ENCODE measurements around the gene KAZN. TPM values are rescaled to one million over a fixed set of nuclear protein-coding genes. Genes with fewer than 3 reads are reported as not detected.

The KAZN gene
- total RNA-seq, 4 donors from 2014 or later, result 0.77 to 12.3 (median 4.9) TPM

- DNase-seq, result no peak
- no peak for TF ChIP-seq POLR2A (IDR thresholded peaks at IDR 0.05)
- TF ChIP-seq, protein P1, sequence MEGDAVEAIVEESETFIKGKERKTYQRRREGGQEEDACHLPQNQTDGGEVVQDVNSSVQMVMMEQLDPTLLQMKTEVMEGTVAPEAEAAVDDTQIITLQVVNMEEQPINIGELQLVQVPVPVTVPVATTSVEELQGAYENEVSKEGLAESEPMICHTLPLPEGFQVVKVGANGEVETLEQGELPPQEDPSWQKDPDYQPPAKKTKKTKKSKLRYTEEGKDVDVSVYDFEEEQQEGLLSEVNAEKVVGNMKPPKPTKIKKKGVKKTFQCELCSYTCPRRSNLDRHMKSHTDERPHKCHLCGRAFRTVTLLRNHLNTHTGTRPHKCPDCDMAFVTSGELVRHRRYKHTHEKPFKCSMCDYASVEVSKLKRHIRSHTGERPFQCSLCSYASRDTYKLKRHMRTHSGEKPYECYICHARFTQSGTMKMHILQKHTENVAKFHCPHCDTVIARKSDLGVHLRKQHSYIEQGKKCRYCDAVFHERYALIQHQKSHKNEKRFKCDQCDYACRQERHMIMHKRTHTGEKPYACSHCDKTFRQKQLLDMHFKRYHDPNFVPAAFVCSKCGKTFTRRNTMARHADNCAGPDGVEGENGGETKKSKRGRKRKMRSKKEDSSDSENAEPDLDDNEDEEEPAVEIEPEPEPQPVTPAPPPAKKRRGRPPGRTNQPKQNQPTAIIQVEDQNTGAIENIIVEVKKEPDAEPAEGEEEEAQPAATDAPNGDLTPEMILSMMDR (IDR thresholded peaks at IDR 0.05), result no peak
- intact Hi-C loops (cut with DNase I; ENCODE audit: low total_unique reads), result no loop called here
- no peaks in the 10 kb centered on the region for H3K27me3 ChIP-seq
- no peaks in the 10 kb centered on the region for H3K9me3 ChIP-seq
- H3K4me1 ChIP-seq, result no peaks in the 10 kb centered on the region
- no peaks in the 10 kb centered on the region for H3K36me3 ChIP-seq
- no peak overlapping the region for H3K4me3 ChIP-seq
- no peak overlapping the region for H3K27ac ChIP-seq
These were observed 314.5 kb downstream of the KAZN start for GRCh38 chr1:14912839-14913481.

DNA sequence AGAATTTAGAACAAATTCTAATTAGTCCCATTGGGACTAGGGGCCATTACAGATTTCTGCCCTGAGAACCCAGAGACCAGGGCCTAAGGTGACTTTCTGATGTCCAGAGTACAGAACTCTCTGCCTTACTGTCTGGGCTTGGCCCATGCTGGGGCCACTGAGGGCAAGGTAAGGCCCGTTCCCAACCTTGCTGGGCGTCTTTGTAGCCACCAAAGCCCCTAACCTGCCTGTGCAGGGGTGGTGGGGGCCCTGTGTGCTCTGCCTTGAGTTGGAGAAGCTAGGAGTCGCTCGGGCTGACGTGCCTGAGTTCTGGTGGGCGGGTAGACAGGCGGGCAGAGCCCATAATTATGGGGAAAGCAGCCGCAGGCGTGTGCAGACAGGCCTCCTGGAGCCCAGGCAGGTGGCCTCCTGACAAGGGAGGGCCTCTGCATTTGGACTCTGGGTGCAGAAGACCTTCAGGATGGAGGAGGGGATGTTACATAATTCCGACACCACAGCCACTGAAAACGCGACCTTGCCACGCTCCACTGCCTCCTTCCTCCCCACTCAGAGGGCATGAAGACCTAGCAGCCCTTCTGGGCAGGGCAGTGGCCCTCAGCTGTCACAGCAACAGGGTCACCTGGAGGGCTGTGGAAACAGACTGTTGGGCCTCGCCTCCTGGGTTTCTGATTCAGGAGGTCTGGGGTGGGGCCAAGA lies 315.1 kb downstream of the KAZN start:
- H3K9me3 ChIP-seq, result no peaks in the 10 kb centered on the region
- H3K27me3 ChIP-seq, result no peaks in the 10 kb centered on the region
- TF ChIP-seq, protein P1 (IDR thresholded peaks at IDR 0.05), result no peak
- no peak for TF ChIP-seq POLR2A (IDR thresholded peaks at IDR 0.05)
- H3K36me3 ChIP-seq, result no peaks in the 10 kb centered on the region
- intact Hi-C loops (cut with DNase I; ENCODE audit: low total_unique reads), result no loop called here
- no peak overlapping the region for H3K4me3 ChIP-seq
- DNase-seq, result no peak
- H3K27ac ChIP-seq, result no peak overlapping the region
- no peaks in the 10 kb centered on the region for H3K4me1 ChIP-seq

- Histone ChIP-seq H3K27ac (no peak overlapping the region), H3K4me3 (no peak overlapping the region), H3K4me1 (no peaks in the 10 kb centered on the region), H3K36me3 (no peaks in the 10 kb centered on the region), H3K27me3 (no peaks in the 10 kb centered on the region), H3K9me3 (no peaks in the 10 kb centered on the region)
- intact Hi-C loops (cut with DNase I; ENCODE audit: low total_unique reads), result no loop called here
- TF ChIP-seq POLR2A (IDR thresholded peaks at IDR 0.05), result no peak
- TF ChIP-seq, protein P1 (IDR thresholded peaks at IDR 0.05), result no peak
- no peak for DNase-seq
These were observed 316.0 kb downstream of the KAZN start for GRCh38 chr1:14914351-14914988.

- Histone ChIP-seq H3K27ac (no peak overlapping the region), H3K4me1 (no peaks in the 10 kb centered on the region), H3K27me3 (no peaks in the 10 kb centered on the region), H3K4me3 (no peak overlapping the region), H3K36me3 (no peaks in the 10 kb centered on the region), H3K9me3 (no peaks in the 10 kb centered on the region)
- no peak for TF ChIP-seq POLR2A (IDR thresholded peaks at IDR 0.05)
- TF ChIP-seq, protein P1 (IDR thresholded peaks at IDR 0.05), result peak; percentile 60 to 80 (median 72)
- intact Hi-C loops (cut with DNase I; ENCODE audit: low total_unique reads), result no loop called here
- peak; percentile 46 to 49 for DNase-seq
These were observed 317.0 kb downstream of the KAZN start for GRCh38 chr1:14915356-14916054.
